ENCODE results near the gene PARP11.

- no peak for TF ChIP-seq CTCF (IDR thresholded peaks at IDR 0.05; ENCODE audit: low read depth, low read length, poor library complexity, severe bottlenecking)
- TF ChIP-seq EZH2phosphoT487 (IDR thresholded peaks at IDR 0.05; ENCODE audit: borderline replicate concordance, low read length) = no peak
Measured at GRCh38 chr12:3898756-3899155, 25.6 kb upstream of the PARP11 start.
